NCI-H1694 treated with DMSO at 0.1 percent for 48 hours (cell line): ENCODE data around the gene HARBI1.

Experiments used
- DNase-seq: peaks from one replicate; lab custom pipeline; 2025; lab: John Stamatoyannopoulos, UW

The HARBI1 gene

DNA sequence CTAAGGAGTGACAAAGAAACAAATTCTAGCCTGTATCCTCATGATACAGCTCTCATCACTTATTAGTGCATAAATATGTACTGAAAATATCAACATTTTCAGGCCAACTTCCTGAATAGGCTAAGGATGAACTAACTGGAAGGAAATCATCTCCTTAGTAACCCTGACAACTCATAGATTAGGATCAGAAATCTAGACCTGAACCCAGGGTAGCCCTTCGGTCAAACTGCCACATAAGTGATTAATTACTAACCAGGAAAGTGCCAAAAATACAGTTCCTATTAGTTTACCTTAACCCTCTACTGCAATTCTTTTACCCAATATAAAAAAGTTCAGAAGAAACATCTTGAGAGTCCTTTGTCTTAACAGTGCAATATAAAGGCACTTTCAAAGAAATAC, 63.2 kb downstream of the HARBI1 start:
- no peak for DNase-seq
